HepG2 (cell line): ENCODE measurements around the gene HOXA1. TPM values are rescaled to one million over a fixed set of nuclear protein-coding genes. Genes with fewer than 3 reads are reported as not detected.
A peak's percentile ranks its signal among the peaks of the same experiment; 100 is the strongest.

Experiments
- ATAC-seq: fragments of 200-7000 bp; cut with Tn5 transposase; 3 replicates; pipeline ENCODE4 v1.9.1; 2020; ENCODE audit warnings: mild to moderate bottlenecking, moderate library complexity
- BruUV-seq: library from RNA; stranded (reverse); fragments of 400-500 nt; replicated peaks from 2 replicates; lab custom pipeline; 2021; lab: Mats Ljungman, UMichigan
- CTCF ChIA-PET: fragments of 300-600 bp; formaldehyde crosslinking; extraction: SDS; loops from one replicate; lab custom pipeline; 2021; ENCODE audit warnings: low total read pairs, inconsistent platforms, low intra/inter-chr PET ratio; lab: Yijun Ruan, JAX
- POLR2A ChIA-PET: fragments of 350-600 bp; sonication (Branson Sonifier 250); formaldehyde crosslinking; loops from one replicate; lab custom pipeline; 2020; ENCODE audit warnings: antibody characterized with exemption, inconsistent platforms; lab: Yijun Ruan, JAX
- DNase-seq: peaks from one replicate; pipeline ENCODE4 v3.0.0-alpha.2; 2015; ENCODE audit warnings: low spot score
- FAIRE-seq: peaks from 3 replicates; lab custom pipeline; 2011; peaks lifted over from hg19 to GRCh38; lab: Jason Lieb, UNC
- H2AFZ ChIP-seq: one replicate; pipeline ENCODE4 v1.6.1; 2011; ENCODE audit warnings: low read length, inconsistent platforms
- H3K27ac ChIP-seq: fragments of 300-600 bp; 3 replicates; pipeline ENCODE4 v1.8.0; 2011; ENCODE audit warnings: mixed run types, mild to moderate bottlenecking, mixed read lengths, low read length, inconsistent platforms; ENCODE audit not compliant: insufficient read depth; ENCODE audit errors: extremely low read length
- H3K27me3 ChIP-seq, 2 experiments: fragments of 200-600 bp in 1 of 2; 2 replicates in 1 of 2; 3 replicates in 1 of 2; pipeline versions ENCODE4 v1.6.0 to v1.8.0; 2011; ENCODE audit warnings: low read length in 2 of 2, mild to moderate bottlenecking in 2 of 2, moderate library complexity in 2 of 2, inconsistent platforms in 1 of 2; ENCODE audit not compliant: insufficient read depth in 2 of 2, control insufficient read depth in 1 of 2
- H3K36me3 ChIP-seq, 2 experiments: fragments of 200-600 bp in 1 of 2; replicated peaks in 1 of 2; 2 replicates in 1 of 2; 3 replicates in 1 of 2; pipeline versions ENCODE4 v1.5.1 to v1.8.0; 2011; ENCODE audit warnings: low read length in 2 of 2, inconsistent platforms in 1 of 2; ENCODE audit not compliant: insufficient read depth in 2 of 2, control insufficient read depth in 1 of 2
- H3K4me1 ChIP-seq: 2 replicates; pipeline ENCODE4 v1.5.1; 2012; ENCODE audit warnings: low read length, inconsistent platforms; ENCODE audit not compliant: insufficient read depth
- H3K4me2 ChIP-seq: 2 replicates; pipeline ENCODE4 v1.6.0; 2011; ENCODE audit warnings: low read depth, low read length, inconsistent platforms
- H3K4me3 ChIP-seq, 3 experiments: fragments of 200-600 bp in 1 of 3; sonication (generic), shearing (Covaris generic) in 1 of 3; replicated peaks in 1 of 3; 2 replicates each; pipeline ENCODE4 v1.5.1; 2011 to 2016; ENCODE audit warnings: low read length in 3 of 3, inconsistent platforms in 2 of 3, low read depth in 2 of 3, mild to moderate bottlenecking in 2 of 3, control low read depth in 1 of 3, mixed read lengths in 1 of 3; ENCODE audit not compliant: insufficient read depth in 1 of 3
- H3K79me2 ChIP-seq: one replicate; pipeline ENCODE4 v1.6.1; 2011; ENCODE audit warnings: low read length, inconsistent platforms; ENCODE audit not compliant: insufficient read depth
- H3K9ac ChIP-seq: 2 replicates; pipeline ENCODE4 v1.6.0; 2011; ENCODE audit warnings: mild to moderate bottlenecking, low read depth, low read length, inconsistent platforms; ENCODE audit not compliant: insufficient read depth
- H3K9me3 ChIP-seq: 2 replicates; pipeline ENCODE4 v1.5.1; 2012; ENCODE audit warnings: mild to moderate bottlenecking, low read length
- H4K20me1 ChIP-seq: 2 replicates; pipeline ENCODE4 v1.6.0; 2011; ENCODE audit warnings: inconsistent platforms, mild to moderate bottlenecking, low read length, moderate library complexity; ENCODE audit not compliant: insufficient read depth
- ARID3A ChIP-seq: IDR thresholded peaks from 2 replicates; pipeline ENCODE4 v1.6.1; 2012; ENCODE audit warnings: low read depth, low read length, improper control_type of control experiment
- CCDC6 ChIP-seq: sonication (generic); formaldehyde crosslinking; IDR thresholded peaks from 2 replicates; pipeline ENCODE4 v1.8.1; 2022; ENCODE audit warnings: mild to moderate bottlenecking, missing genetic modification reagents, moderate library complexity
- KAT2B ChIP-seq: fragments of 150-350 bp; IDR thresholded peaks from 2 replicates; pipeline ENCODE4 v1.6.1; 2014; ENCODE audit warnings: low read depth, low read length, borderline replicate concordance
- ONECUT2 ChIP-seq: sonication (generic); formaldehyde crosslinking; IDR thresholded peaks from 2 replicates; pipeline ENCODE4 v1.4.0; 2020; ENCODE audit warnings: missing genetic modification reagents
- ZNF782 ChIP-seq: sonication (generic); formaldehyde crosslinking; IDR thresholded peaks from 2 replicates; pipeline ENCODE4 v1.4.0; 2020; ENCODE audit warnings: missing genetic modification reagents, mild to moderate bottlenecking, borderline replicate concordance
- WGBS: methylation state at CpG from one replicate; pipeline ENCODE4 v1.1.6; 2017; ENCODE audit warnings: low lambda C conversion rate; 5-methylcytosine and 5-hydroxymethylcytosine counted together
- in situ Hi-C: cut with HindIII; loops from 2 replicates; pipeline ENCODE4 v1.10.0; 2017; ENCODE audit warnings: low pct_unique_long_range_greater_than_20kb; ENCODE audit not compliant: extremely low pct_ligation_motif_present
- intact Hi-C: fragments of 100-400 bp; cut with micrococcal nuclease; formaldehyde crosslinking; loops from one replicate; pipeline ENCODE4 v1.10.0; 2022; ENCODE audit not compliant: unreplicated experiment
- polyA plus RNA-seq, 8 experiments: library from polyadenylated mRNA; depleted of rRNA in 3 of 8; stranded (reverse) in 7 of 8; unstranded in 1 of 8; fragments of >200 nt; fragmentation: Illumina TruSeq in 4 of 8; extraction: Trizol in 4 of 8; gene quantifications; 2 replicates each; pipeline versions ENCODE4 v1.2.1 to v1.2.3, GENCODE V29; 2011 to 2016; ENCODE audit warnings: low read depth in 4 of 8, missing spikeins in 1 of 8, mixed read lengths in 1 of 8; ENCODE audit not compliant: insufficient read depth in 1 of 8
- total RNA-seq, 5 experiments: library from RNA; depleted of rRNA; stranded (reverse); fragments of >200 nt; fragmentation: Illumina TruSeq; extraction: Trizol; gene quantifications; 2 replicates each; pipeline ENCODE4 v1.2.3, GENCODE V29; 2016; ENCODE audit warnings: low read depth in 1 of 5

Gene HOXA1
- total and polyA plus RNA-seq, 2 of the 13 experiments (the other 11 are each of a cell fraction or from before 2014, with no cell fraction given): 0.18 to 0.20 TPM

- TF ChIP-seq ZNF782 (CRISPR knock-in tag): no peak
- TF ChIP-seq, all 625 proteins: peak for 0
Observed at GRCh38 chr7:27100694-27101170, 4.9 kb upstream of the HOXA1 start (continued).

- intact Hi-C loops: no loop called here
- in situ Hi-C loops: no loop called here
- no peak overlapping the region for H3K4me2 ChIP-seq
- no peaks in the 10 kb centered on the region for H3K79me2 ChIP-seq
- CTCF ChIA-PET: no interaction called here
- no peaks in the 10 kb centered on the region for H4K20me1 ChIP-seq
- no peak for DNase-seq
- TF ChIP-seq ONECUT2 (CRISPR knock-in tag) (peak; percentile 60; the same call in 1 of the 2 replicates), CCDC6 (no peak), ARID3A (peak; percentile 34; the same call in 1 of the 2 replicates), KAT2B (peak; percentile 52; the same call in 1 of the 2 replicates)
- TF ChIP-seq, all 625 proteins: peak for 3
- H3K27me3 ChIP-seq: no peaks in the 10 kb centered on the region
- no peak overlapping the region for H3K9ac ChIP-seq
- FAIRE-seq (no peak), ATAC-seq (no peak)
- 82% methylated on average over 8 of the region's 8 CpGs for WGBS
- H3K4me1 ChIP-seq: peaks cover 12% of the 10 kb centered on the region; the same call in 1 of the 2 replicates
- POLR2A ChIA-PET: interaction anchor here (1.6 kb wide), 1 partner anchor 22 kb away, joined by 9 read pairs; no protein-coding TSS in a partner anchor
- no TSS peak for BruUV-seq
- H3K4me3 ChIP-seq: no peak overlapping the region
- H3K36me3 ChIP-seq: no peaks in the 10 kb centered on the region
- no peaks in the 10 kb centered on the region for H3K9me3 ChIP-seq
- H3K27ac ChIP-seq: no peak overlapping the region
- no peak overlapping the region for H2AFZ ChIP-seq
Observed at GRCh38 chr7:27099453-27100370, 3.9 kb upstream of the HOXA1 start.
